Body of pancreas (tissue), 4 donors: Measurements from ENCODE around the gene TMEM181.

Experiments
- CTCF ChIP-seq, 7 experiments: fragments of 450-650 bp in 4 of 7; fragments of 200-600 bp in 3 of 7; sonication (generic) in 3 of 7; IDR thresholded peaks; one replicate each; pipeline ENCODE4 v1.5.1; 2016 to 2019; ENCODE audit warnings: antibody characterized with exemption in 7 of 7
- POLR2A ChIP-seq, 3 donors: fragments of 450-650 bp; IDR thresholded peaks; one replicate each; pipeline ENCODE4 v1.6.1; 2016; ENCODE audit warnings: antibody characterized with exemption in 3 of 3, mild to moderate bottlenecking in 2 of 3

DNA sequence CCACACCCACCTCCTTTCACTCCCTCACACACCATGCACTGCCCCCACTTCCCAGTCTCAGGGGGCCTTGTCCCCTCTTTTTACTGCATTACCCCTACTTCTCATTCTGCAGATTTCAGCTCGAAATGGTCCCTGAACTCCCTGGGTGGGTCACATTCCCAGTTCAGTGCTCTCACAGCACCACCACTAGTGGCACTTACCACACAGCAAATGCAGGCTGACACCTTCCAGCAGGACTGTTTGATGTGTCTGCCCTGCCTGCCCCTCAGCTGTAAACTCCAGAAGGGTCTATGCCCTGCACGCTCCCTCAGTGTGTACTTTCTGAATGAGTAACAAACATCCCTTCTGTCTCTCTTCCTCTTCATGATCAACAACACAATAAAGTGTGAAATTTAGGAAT, 80.6 kb downstream of the TMEM181 start:
- no peak for TF ChIP-seq CTCF (IDR thresholded peaks at IDR 0.05)
- no peak for TF ChIP-seq POLR2A (IDR thresholded peaks at IDR 0.05)
